DND-41 (cell line): Measurements from ENCODE around the gene LMNTD2.

Experiments
- ATAC-seq: fragments of 200-7000 bp; cut with Tn5 transposase; 3 replicates; pipeline ENCODE4 v1.9.1; 2021; ENCODE audit warnings: low read depth; ENCODE audit not compliant: insufficient read depth
- DNase-seq: peaks from one replicate; pipeline ENCODE4 v3.0.0-alpha.2; 2020
- H2AFZ ChIP-seq: 2 replicates; pipeline ENCODE4 v1.6.0; 2012; ENCODE audit warnings: low read depth, low read length
- H3K27ac ChIP-seq: 2 replicates; pipeline ENCODE4 v1.5.1; 2012; ENCODE audit warnings: low read length, inconsistent platforms
- H3K27me3 ChIP-seq: fragments of 200-600 bp; sonication (generic); 2 replicates; pipeline ENCODE4 v1.6.0; 2012; ENCODE audit warnings: low read length, mild to moderate bottlenecking, inconsistent platforms; ENCODE audit not compliant: insufficient read depth, poor library complexity
- H3K36me3 ChIP-seq: 2 replicates; pipeline ENCODE4 v1.5.1; 2012; ENCODE audit warnings: low read length, inconsistent platforms; ENCODE audit not compliant: insufficient read depth
- H3K4me1 ChIP-seq: 2 replicates; pipeline ENCODE4 v1.5.1; 2012; ENCODE audit warnings: mild to moderate bottlenecking, low read length; ENCODE audit not compliant: insufficient read depth
- H3K4me2 ChIP-seq: 2 replicates; pipeline ENCODE4 v1.6.0; 2012; ENCODE audit warnings: mild to moderate bottlenecking, moderate library complexity, low read length, inconsistent platforms; ENCODE audit not compliant: insufficient read depth
- H3K4me3 ChIP-seq, 2 experiments: fragments of 200-600 bp in 1 of 2; shearing (Covaris generic) in 1 of 2; 2 replicates each; pipeline ENCODE4 v1.5.1; 2012 to 2016; ENCODE audit warnings: inconsistent platforms in 2 of 2, low read length in 2 of 2, mild to moderate bottlenecking in 2 of 2, low read depth in 1 of 2, moderate library complexity in 1 of 2
- H3K79me2 ChIP-seq: 2 replicates; pipeline ENCODE4 v1.6.0; 2012; ENCODE audit warnings: low read length, inconsistent platforms; ENCODE audit not compliant: insufficient read depth
- H3K9ac ChIP-seq: 2 replicates; pipeline ENCODE4 v1.6.0; 2012; ENCODE audit warnings: low read depth, mild to moderate bottlenecking, inconsistent platforms, low read length, moderate library complexity
- H3K9me3 ChIP-seq: 2 replicates; pipeline ENCODE4 v1.5.1; 2012; ENCODE audit warnings: low read length, moderate library complexity, mild to moderate bottlenecking, inconsistent platforms; ENCODE audit not compliant: insufficient read depth, severe bottlenecking
- H4K20me1 ChIP-seq: 2 replicates; pipeline ENCODE4 v1.6.0; 2012; ENCODE audit warnings: low read length; ENCODE audit not compliant: insufficient read depth
- CTCF ChIP-seq: IDR thresholded peaks from 2 replicates; pipeline ENCODE4 v1.5.1; 2012; ENCODE audit warnings: borderline replicate concordance, low read length, moderate library complexity, mild to moderate bottlenecking; ENCODE audit not compliant: poor library complexity, severe bottlenecking; ENCODE audit errors: extremely low read depth
- EZH2 ChIP-seq: IDR thresholded peaks from 3 replicates; pipeline ENCODE4 v1.6.1; 2012; ENCODE audit warnings: borderline replicate concordance, low read depth, mild to moderate bottlenecking, moderate library complexity, low read length, inconsistent platforms; ENCODE audit not compliant: severe bottlenecking

LMNTD2 gene

GRCh38 chr11:605286-606129, 45.0 kb upstream of the LMNTD2 start:
- no peak overlapping the region for H3K9ac ChIP-seq
- ATAC-seq (no peak), DNase-seq (no peak)
- H3K27me3 ChIP-seq = no peaks in the 10 kb centered on the region
- no peaks in the 10 kb centered on the region for H3K4me1 ChIP-seq
- no peak for TF ChIP-seq CTCF
- TF ChIP-seq EZH2 = no peak
- no peak overlapping the region for H3K4me3 ChIP-seq
- H3K27ac ChIP-seq = no peak overlapping the region
- H2AFZ ChIP-seq = no peak overlapping the region
- peaks cover 56% of the 10 kb centered on the region for H4K20me1 ChIP-seq
- peaks cover 11% of the 10 kb centered on the region for H3K79me2 ChIP-seq
- H3K36me3 ChIP-seq = peaks cover 97% of the 10 kb centered on the region
- H3K4me2 ChIP-seq = no peak overlapping the region
- no peaks in the 10 kb centered on the region for H3K9me3 ChIP-seq

GRCh38 chr11:603154-603553, 42.6 kb upstream of the LMNTD2 start:
- H2AFZ ChIP-seq = no peak overlapping the region
- H3K9ac ChIP-seq = no peak overlapping the region
- TF ChIP-seq CTCF = no peak
- no peaks in the 10 kb centered on the region for H3K27me3 ChIP-seq
- ATAC-seq (no peak), DNase-seq (no peak)
- peaks cover 13% of the 10 kb centered on the region for H3K79me2 ChIP-seq
- H3K4me1 ChIP-seq = no peaks in the 10 kb centered on the region
- H3K36me3 ChIP-seq = peaks cover 95% of the 10 kb centered on the region
- no peaks in the 10 kb centered on the region for H3K9me3 ChIP-seq
- H3K4me2 ChIP-seq = no peak overlapping the region
- H3K27ac ChIP-seq = no peak overlapping the region
- peaks cover 44% of the 10 kb centered on the region for H4K20me1 ChIP-seq
- H3K4me3 ChIP-seq = no peak overlapping the region

GRCh38 chr11:601573-602245, 41.2 kb upstream of the LMNTD2 start:
- DNase-seq (no peak), ATAC-seq (no peak)
- Histone ChIP-seq H3K4me3 (no peak overlapping the region), H3K36me3 (peaks cover 95% of the 10 kb centered on the region), H3K9ac (no peak overlapping the region), H3K27ac (no peak overlapping the region), H3K9me3 (no peaks in the 10 kb centered on the region), H4K20me1 (peaks cover 57% of the 10 kb centered on the region), H3K79me2 (peaks cover 25% of the 10 kb centered on the region), H3K4me2 (no peak overlapping the region), H3K27me3 (no peaks in the 10 kb centered on the region), H3K4me1 (no peaks in the 10 kb centered on the region), H2AFZ (no peak overlapping the region)
- no peak for TF ChIP-seq EZH2
- no peak for TF ChIP-seq CTCF
